Mesothelial cell of epicardium (in vitro differentiated cells): Measurements from ENCODE around the gene ZFHX2. TPM values are rescaled to one million over a fixed set of nuclear protein-coding genes. Genes with fewer than 3 reads are reported as not detected.

ENCODE experiments used
- DNase-seq, 2 experiments: peaks; one replicate each; pipeline ENCODE4 v3.0.0; 2021; ENCODE audit warnings: low spot score in 2 of 2; ENCODE audit not compliant: unreplicated experiment in 2 of 2
- H3K27ac Mint-ChIP-seq: 2 replicates; pipeline ENCODE4 v1.8.0; 2021; ENCODE audit warnings: mixed read lengths
- H3K27me3 Mint-ChIP-seq: 2 replicates; pipeline ENCODE4 v1.8.0; 2021; ENCODE audit warnings: low read depth, mixed read lengths
- H3K36me3 Mint-ChIP-seq: 2 replicates; pipeline ENCODE4 v1.8.0; 2021; ENCODE audit warnings: mixed read lengths
- H3K4me1 Mint-ChIP-seq: 2 replicates; pipeline ENCODE4 v1.8.0; 2021; ENCODE audit warnings: mixed read lengths
- H3K4me3 Mint-ChIP-seq: 2 replicates; pipeline ENCODE4 v1.8.0; 2021; ENCODE audit warnings: mild to moderate bottlenecking, moderate library complexity, mixed read lengths
- H3K9me3 Mint-ChIP-seq: 2 replicates; pipeline ENCODE4 v1.8.0; 2021; ENCODE audit warnings: mixed read lengths
- CTCF ChIP-seq: fragments of 200-600 bp; sonication (generic); IDR thresholded peaks from one replicate; pipeline ENCODE4 v1.5.0; 2021; ENCODE audit warnings: antibody characterized with exemption; ENCODE audit not compliant: unreplicated experiment
- total RNA-seq: library from RNA; stranded (reverse); gene quantifications from 3 replicates; pipeline ENCODE4 v1.2.1, GENCODE V29; 2021

Gene ZFHX2
- total RNA-seq, 1 donor from 2014 or later, result 13.7 TPM

GRCh38 chr14:23558346-23559009 lies 6.9 kb upstream of the ZFHX2 start:
- peak overlapping the region; percentile 2 for H3K4me3 Mint-ChIP-seq

GRCh38 chr14:23557946-23558345 lies 6.4 kb upstream of the ZFHX2 start:
- no peak for DNase-seq
- Mint-ChIP-seq H3K4me1 (peaks cover 20% of the 10 kb centered on the region), H3K27ac (peak overlapping the region; percentile 70), H3K9me3 (no peaks in the 10 kb centered on the region), H3K4me3 (peak overlapping the region; percentile 60), H3K27me3 (no peaks in the 10 kb centered on the region), H3K36me3 (peaks cover 12% of the 10 kb centered on the region)
- no peak for TF ChIP-seq CTCF

More at GRCh38 chr14:23558346-23559009, 6.9 kb upstream of the ZFHX2 start:
- DNase-seq, result no peak
- H3K27me3 Mint-ChIP-seq, result no peaks in the 10 kb centered on the region
- H3K36me3 Mint-ChIP-seq, result peaks cover 12% of the 10 kb centered on the region
- H3K9me3 Mint-ChIP-seq, result no peaks in the 10 kb centered on the region
- no peak overlapping the region for H3K27ac Mint-ChIP-seq
- no peak for TF ChIP-seq CTCF
- peaks cover 20% of the 10 kb centered on the region for H3K4me1 Mint-ChIP-seq

GRCh38 chr14:23557521-23557920 lies 6.0 kb upstream of the ZFHX2 start:
- Mint-ChIP-seq H3K27me3 (no peaks in the 10 kb centered on the region), H3K4me3 (peak overlapping the region; percentile 60), H3K4me1 (peaks cover 20% of the 10 kb centered on the region), H3K36me3 (peaks cover 12% of the 10 kb centered on the region), H3K27ac (peak overlapping the region; percentile 70), H3K9me3 (no peaks in the 10 kb centered on the region)
- TF ChIP-seq CTCF, result no peak
- no peak for DNase-seq

GRCh38 chr14:23556700-23557440 lies 5.3 kb upstream of the ZFHX2 start:
- H3K9me3 Mint-ChIP-seq, result no peaks in the 10 kb centered on the region
- TF ChIP-seq CTCF, result no peak
- peak overlapping the region; percentile 94 for H3K27ac Mint-ChIP-seq
- peaks cover 20% of the 10 kb centered on the region for H3K4me1 Mint-ChIP-seq
- peak overlapping the region; percentile 92 for H3K4me3 Mint-ChIP-seq
- H3K27me3 Mint-ChIP-seq, result no peaks in the 10 kb centered on the region
- DNase-seq, result no peak
- peaks cover 12% of the 10 kb centered on the region for H3K36me3 Mint-ChIP-seq

GRCh38 chr14:23555882-23556699 lies 4.5 kb upstream of the ZFHX2 start, which contains the start of gene THTPA:
THTPA (plus strand) TSS chr14:23556271; CDS start chr14:23556758, 487 bp downstream.
- Mint-ChIP-seq H3K9me3 (no peaks in the 10 kb centered on the region), H3K36me3 (peaks cover 7% of the 10 kb centered on the region)

More at GRCh38 chr14:23555882-23556699, 4.5 kb upstream of the ZFHX2 start, which contains the start of gene THTPA:
- Mint-ChIP-seq H3K27me3 (no peaks in the 10 kb centered on the region), H3K27ac (peak within 1 kb of the TSS; percentile 94), H3K4me1 (peaks cover 20% of the 10 kb centered on the region), H3K4me3 (peak within 1 kb of the TSS; percentile 92)
- TF ChIP-seq CTCF, result no peak
- peak; percentile 80 to 88 for DNase-seq
